Ureter (tissue), 1 donor: ENCODE results near the gene GNL2. TPM values are rescaled to one million over a fixed set of nuclear protein-coding genes. Genes with fewer than 3 reads are reported as not detected.

Source experiments
- total RNA-seq: library from RNA; stranded (reverse); gene quantifications from one replicate; pipeline ENCODE4 v1.2.4, GENCODE V29; 2023
- donor health status: DM: yes; HTN: yes; CAD: no.

The GNL2 gene
- total RNA-seq, 1 donor from 2014 or later: 46.4 TPM

Other genes starting within 250 kb of the GNL2 start
- gene ZC3H12A, start 121.4 kb downstream of the GNL2 start, total RNA-seq: 56.6 TPM
- gene MEAF6, start 81.2 kb downstream of the GNL2 start, total RNA-seq: 60.7 TPM
- 20.0 TPM for gene SNIP1, start 41.6 kb downstream of the GNL2 start, total RNA-seq
- 11.5 TPM for gene DNALI1, start 39.0 kb downstream of the GNL2 start, total RNA-seq
- gene RSPO1, start 39.0 kb upstream of the GNL2 start, total RNA-seq: 1.3 TPM
- gene CDCA8, start 96.6 kb upstream of the GNL2 start, total RNA-seq: 1.2 TPM
- gene EPHA10, start 169.2 kb upstream of the GNL2 start, total RNA-seq: 4.4 TPM
- 10.2 TPM for gene MANEAL, start 197.9 kb upstream of the GNL2 start, total RNA-seq
- gene C1orf122, start 211.9 kb upstream of the GNL2 start, total RNA-seq: 39.3 TPM
- gene YRDC, start 212.3 kb upstream of the GNL2 start, total RNA-seq: 12.2 TPM